CD4-positive, alpha-beta T cell treated with Interleukin-6 at 100 ng/mL for 8 hours (primary cell): ENCODE results near the gene TAS1R1.

Source experiments
- DNase-seq: peaks from one replicate; pipeline ENCODE4 v3.0.0-alpha.2; 2020; ENCODE audit warnings: mixed read lengths, low spot score

The TAS1R1 gene

GRCh38 chr1:6554907-6555778 is at the start of gene TAS1R1:
TAS1R1 (plus strand) TSS chr1:6555307; CDS start chr1:6555374, 67 bp downstream.
- no peak for DNase-seq

GRCh38 chr1:6505367-6506209 is 49.5 kb upstream of the TAS1R1 start:
- DNase-seq: no peak

DNA sequence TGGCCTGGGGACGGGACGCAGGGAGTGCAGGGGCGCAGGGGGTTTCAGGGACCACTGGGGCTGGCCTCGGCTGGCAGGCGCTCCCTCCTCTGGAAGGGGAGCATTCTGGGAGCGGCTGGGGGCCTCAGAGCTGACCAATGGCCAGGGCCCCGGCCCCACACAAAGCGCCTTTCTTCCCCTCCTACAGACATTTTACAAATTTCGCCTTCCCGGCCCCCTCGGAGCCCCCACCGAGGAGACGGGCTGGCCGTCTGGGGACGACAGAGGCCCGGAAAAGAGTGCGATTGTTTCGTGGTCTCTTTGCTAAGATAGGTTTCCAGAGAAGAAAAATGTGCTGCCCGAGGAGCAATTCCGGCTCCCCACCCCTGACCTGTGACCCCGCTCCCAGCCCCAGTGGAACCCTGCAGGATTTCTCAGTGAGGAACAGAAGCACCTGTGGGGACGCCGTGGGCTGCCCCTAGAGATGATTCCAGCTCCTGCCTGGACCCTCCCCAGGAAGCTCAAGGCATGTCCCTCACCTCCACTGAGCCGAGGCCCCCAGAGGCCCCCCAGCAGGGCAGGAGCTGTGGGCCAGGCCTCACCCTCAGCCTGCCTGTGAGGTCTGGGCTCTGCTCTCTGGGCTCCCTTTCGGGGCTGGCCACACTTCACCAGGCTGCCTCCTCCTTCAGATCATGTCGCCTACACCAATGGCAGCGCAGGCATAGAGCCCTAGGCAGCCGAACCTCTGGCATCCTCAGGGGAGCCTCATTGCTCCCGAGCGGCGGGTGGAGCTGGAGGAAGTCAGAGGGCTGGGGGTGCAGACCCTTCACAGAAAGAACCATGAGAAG is 48.7 kb upstream of the TAS1R1 start:
- DNase-seq: no peak

GRCh38 chr1:6507037-6507428 is 48.1 kb upstream of the TAS1R1 start:
- DNase-seq: no peak

DNA sequence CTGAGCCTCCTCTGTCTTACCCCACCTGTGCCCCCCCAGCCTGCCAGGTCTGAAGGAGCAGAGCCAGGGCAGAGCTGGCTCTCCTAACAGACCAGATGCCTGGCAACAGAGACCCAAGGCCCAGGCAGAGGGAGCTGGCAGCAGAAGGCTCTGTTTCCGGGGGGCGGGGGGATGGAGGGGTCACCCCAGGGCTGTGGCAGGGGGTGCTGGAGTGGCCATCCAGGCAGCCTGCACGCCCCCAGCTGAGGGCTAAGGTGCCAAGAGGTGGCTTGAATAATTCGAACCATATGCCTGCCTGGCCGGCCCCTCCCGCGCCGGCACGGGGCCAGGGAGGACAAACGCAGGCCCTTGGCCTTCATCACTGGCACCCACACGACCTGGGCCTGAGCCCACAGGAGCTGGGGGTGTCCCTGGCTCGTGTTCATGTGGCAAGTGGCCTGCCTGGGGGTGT is 47.6 kb upstream of the TAS1R1 start:
- DNase-seq: no peak

DNA sequence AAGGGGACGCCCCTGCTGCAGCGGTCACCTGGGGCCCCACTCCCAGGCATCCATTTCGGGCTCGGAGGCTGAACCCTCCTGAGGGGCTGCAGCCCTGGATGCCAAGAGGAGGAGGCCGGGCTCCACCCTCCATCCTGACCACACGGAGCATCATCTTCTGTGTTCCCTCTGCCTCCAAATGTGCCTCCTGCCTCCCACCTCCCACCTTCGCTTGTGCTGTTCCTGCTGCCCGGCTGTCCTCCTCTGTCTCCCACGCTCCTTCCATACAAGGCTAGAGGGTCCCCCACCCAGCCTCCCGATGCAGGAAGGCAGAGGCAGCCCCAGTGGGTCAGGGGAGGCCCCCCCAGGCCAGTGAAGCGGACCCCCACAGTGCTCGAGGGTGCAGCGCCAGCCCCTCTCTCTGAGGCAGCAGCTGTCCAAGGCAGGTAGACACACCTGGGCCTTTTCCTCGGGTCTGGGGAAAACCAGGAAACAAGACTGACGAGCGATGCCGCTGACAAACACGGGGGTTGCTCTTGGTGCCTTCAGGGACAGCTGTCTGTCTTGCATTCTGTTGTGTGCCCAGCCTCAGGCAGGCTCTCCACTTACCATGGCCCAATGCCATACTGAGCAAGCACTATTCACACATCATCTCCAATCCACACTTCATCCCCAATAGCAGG is 46.8 kb upstream of the TAS1R1 start:
- no peak for DNase-seq

- DNase-seq: no peak
Observed at GRCh38 chr1:6508816-6509189, 46.3 kb upstream of the TAS1R1 start.

GRCh38 chr1:6509220-6509918 is 45.7 kb upstream of the TAS1R1 start:
- no peak for DNase-seq

GRCh38 chr1:6509919-6510291 is 45.2 kb upstream of the TAS1R1 start:
- no peak for DNase-seq

DNA sequence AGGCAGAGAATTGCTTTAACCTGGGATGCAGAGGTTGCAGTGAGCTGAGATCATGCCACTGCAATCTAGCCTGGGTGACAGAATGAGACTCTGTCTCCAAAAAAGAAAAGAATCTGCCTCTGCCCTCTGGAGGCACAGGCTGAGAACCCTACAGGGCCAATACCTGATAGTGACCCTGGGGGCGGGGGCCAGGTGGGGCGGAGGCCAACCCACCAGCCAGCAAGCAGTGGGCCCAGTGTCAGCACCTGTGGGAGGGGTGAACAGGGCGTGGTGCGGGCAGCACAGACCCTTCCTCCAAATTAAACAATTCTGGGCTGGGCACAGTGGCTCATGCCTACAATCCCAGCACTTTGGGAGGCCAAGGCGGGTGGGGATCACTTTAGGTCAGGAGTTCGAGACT is 44.6 kb upstream of the TAS1R1 start:
- no peak for DNase-seq

DNA sequence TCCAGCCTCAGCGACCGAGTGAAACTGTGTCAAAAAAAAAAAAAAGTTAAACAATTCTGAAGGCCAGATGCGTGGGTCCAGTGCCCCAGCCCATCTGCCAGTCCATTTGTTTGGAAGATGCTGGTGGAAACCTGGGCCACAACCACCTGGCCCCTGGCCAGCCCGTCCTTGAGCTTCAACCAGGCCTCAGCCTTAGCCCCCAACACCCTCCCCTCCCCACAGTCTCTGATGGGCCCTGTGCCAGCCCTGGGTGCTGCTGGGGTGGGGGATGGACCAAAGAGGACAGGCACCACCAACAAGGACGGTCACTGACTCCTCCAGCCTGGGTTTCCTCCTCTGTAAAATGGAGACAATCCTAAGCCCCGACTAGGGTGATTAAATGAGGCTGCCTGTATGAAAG is 44.1 kb upstream of the TAS1R1 start:
- DNase-seq: no peak

DNA sequence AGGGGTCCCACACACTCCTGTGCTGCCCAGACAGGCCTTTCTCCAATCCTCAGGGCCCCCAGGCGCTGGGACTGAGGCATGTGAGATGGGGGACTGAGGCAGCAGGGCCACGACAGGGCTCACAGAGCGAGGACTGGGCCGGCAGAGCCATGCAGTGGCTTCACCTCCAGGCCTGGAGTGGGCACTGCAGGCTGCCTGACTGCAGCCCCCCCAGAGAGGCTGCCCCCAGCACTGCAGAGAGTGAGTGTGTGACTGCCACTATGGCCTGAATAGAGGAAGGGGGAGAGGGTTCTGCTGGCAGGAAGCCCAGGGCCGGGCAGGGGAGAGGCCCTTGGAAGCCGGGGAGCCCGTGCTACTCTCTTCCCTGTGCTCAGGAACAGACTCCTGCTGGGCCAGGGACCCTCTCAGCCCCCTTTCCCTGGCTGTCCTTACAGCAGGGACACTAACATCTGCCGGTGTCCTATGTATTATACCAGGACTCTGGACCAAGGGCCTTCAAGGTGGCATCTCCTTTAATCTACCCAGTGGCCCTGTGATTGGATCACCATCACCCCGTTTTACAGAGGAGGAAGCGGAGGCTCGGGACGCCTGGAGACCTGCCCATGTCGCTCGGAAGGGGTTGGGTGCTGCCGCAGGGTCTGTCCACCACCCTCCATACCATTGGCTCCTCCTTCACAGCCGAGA is 43.4 kb upstream of the TAS1R1 start:
- DNase-seq: no peak

GRCh38 chr1:6512245-6512907 is 42.7 kb upstream of the TAS1R1 start:
- DNase-seq: no peak

DNA sequence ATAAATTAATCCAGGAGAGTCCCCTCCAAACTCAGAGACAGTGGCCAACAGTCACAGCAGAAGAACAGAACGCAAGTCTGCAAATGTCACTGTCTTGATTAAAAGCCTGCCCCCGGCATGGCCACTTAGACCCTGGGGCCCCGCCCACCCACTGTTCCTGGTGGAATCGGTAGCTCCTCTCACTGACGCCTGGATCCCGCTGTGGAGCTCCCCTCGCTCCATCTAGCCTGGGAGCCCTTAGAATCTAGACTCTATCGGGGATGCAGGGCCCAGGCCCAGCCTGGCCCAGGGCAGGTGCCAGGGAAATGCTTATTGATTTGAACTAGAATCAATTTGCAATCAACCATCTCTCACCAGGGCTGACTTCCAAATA is 42.2 kb upstream of the TAS1R1 start:
- DNase-seq: no peak

DNA sequence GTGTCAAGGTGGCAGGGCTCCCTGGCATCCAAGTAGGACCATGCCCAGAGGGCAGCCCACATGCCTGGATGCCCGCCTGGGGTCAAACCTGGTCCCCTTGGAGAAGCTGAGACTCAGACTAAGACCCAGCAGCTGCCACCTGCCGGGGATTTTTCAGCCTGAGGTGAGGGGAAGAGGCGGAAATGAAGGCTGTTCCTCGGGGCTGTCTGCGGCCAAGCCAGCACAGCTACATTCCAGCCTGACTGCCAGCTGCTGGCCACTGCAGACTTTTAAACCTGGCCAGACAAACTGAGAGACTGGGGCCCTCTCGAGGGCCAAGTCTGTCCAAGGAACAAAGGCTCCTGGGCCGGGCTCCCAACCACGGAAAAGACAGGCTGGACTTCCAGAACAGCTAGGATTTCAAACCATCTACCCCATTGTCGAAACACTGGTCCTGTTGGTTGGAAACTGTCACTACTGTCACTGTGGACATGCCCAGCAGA is 41.7 kb upstream of the TAS1R1 start:
- no peak for DNase-seq

- DNase-seq: no peak
Observed at GRCh38 chr1:6515771-6516170, 39.3 kb upstream of the TAS1R1 start.

DNA sequence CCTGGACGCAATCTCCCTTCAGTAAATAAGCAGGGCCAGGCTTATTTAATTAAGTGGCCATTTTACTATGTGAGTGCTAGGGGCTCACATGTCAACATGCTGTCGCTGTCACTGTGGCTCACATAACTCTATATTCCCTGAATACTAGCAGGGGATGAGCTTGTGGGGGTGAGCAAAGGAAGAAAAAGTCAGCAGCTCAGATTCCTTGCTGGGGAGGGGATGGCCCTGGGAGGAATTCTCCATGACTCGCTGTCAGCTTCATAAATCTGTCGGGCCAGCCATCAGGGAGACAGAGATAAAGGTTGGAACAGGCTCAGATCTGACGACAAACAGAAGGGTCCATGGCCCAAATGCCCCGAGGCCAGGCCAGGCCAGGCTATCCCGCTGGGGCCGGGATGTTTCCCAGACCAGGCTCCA is 37.7 kb upstream of the TAS1R1 start:
- no peak for DNase-seq

GRCh38 chr1:6519491-6519934 is 35.6 kb upstream of the TAS1R1 start:
- no peak for DNase-seq

DNA sequence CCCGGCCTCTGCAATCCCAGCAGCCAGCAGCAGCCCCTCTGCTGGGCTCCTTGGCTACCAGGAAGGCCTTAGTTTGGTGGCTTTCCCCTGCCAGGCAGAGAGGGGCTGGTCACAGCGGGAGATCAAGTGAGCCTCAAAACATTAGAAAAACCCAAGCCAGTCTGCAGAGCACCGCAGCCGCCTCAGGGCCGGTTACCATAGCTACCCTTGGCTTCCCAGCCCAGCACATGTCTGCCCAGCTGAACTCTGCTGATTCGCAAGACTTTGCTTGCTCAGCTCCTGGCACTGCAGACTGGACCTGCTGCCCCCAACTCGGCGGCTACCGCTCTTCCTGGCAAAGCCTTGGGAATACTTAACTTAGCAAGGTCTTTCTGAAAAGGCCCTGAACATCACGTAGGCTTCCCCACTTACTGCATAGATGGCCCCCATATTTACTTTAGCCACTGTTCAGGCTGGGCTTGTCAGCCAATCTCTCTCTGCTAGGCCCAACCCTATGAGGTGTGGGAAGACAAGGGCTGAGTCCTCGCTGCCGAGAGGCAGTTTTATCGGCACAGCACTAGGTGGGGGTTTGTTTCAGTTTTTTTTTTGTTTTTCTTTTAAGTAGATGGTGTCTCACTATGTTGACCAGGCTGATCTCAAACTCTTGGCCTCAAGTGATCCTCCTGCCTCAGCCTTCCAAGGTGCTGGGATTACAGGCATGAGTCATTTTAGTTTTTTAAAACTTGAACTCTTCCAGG is 35.0 kb upstream of the TAS1R1 start:
- DNase-seq: no peak
